T-helper 22 cell (primary cell): Measurements from ENCODE around the gene SMIM9.

Experiments
- DNase-seq: peaks from one replicate; pipeline ENCODE4 v3.0.0-alpha.2; 2020; ENCODE audit warnings: low read depth

SMIM9 gene

DNA sequence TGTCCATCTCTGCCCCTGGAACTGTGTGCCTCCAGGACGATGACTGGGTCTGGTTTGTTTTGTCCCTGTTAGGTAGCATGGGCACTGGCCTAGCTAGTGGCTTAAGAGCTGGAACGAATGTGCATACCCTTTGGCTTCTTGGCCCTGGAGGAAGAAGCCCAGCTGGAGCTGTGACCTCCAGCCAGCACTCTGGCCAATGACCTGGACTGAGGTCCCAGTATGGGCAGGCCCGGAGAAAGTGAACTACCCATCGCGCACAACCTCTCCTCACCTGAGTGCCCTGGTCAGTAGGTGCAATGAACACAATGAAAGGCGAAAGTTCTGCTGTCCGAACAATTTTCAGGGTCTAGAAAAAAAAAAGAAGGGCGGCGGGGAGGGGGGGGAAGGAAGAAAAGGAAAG lies 53.5 kb downstream of the SMIM9 start:
- no peak for DNase-seq

DNA sequence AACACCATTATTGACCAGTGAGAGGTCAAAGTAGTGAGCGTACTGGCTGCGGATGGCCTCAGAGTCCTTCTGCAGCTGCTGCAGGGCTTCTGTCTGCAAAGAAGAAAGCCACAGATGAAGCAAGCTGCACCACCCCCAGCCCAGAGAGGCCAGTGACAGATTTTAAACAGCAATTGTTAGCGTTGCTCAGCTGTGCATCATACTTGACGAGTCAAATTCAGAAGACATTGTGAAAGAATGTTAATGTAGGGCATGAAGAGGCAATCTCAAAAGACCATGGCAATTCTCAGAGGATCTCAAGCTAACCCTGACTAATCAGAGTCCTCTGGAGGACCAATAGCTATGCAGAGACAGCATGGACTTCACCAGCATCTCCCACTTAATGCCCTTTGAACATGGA lies 55.2 kb downstream of the SMIM9 start:
- DNase-seq, result no peak

DNA sequence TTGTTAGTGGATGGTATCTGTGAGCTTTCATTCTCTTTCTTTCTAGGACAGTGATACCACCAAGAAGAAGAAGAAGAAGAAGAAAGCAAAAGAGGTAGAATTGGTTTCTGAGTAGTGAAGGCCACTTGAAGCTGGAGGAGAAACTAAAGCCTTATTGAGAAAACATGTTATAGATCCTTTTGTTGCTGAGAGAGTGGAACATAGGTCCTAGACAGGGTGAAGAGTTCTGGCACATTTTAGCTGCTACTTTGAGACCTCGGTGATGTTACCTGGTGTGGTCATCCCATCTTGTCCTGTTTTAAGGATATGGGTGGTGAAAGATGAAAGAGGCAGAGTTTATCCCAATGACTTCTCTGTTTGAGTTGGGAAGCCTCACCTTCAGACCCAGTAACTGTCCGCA lies 57.7 kb downstream of the SMIM9 start:
- DNase-seq, result no peak

- DNase-seq, result no peak
These were observed 58.8 kb downstream of the SMIM9 start for GRCh38 chrX:154775419-154776349.

DNA sequence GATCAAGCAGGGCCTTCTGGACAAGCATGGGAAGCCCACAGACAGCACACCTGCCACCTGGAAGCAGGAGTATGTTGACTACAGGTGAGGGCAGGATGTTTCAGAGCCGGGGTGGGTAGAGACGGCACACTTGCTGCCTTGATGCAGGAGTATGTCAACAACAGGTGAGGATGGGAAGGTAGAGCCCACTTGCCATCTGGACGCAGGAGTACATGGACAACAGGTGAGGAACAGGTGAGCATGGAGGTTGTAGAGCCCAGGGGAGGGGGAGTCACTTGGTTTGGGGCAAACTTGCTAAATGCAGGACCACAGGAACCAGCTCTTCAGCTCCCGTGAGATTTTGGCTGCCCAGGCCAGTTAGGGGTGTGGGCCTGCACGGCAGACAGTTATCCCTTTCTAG lies 59.8 kb downstream of the SMIM9 start:
- DNase-seq, result no peak
